HEK293T (cell line): ENCODE measurements around the gene JAG2.

Source experiments
- BHLHE40 ChIP-seq: fragments of 450-650 bp; IDR thresholded peaks from 2 replicates; pipeline ENCODE4 v1.6.1; 2016; ENCODE audit warnings: mild to moderate bottlenecking, moderate library complexity, borderline replicate concordance
- ELF4 ChIP-seq: fragments of 450-650 bp; IDR thresholded peaks from 2 replicates; pipeline ENCODE4 v1.6.1; 2017; ENCODE audit warnings: antibody characterized with exemption
- FOXM1 ChIP-seq: fragments of 450-650 bp; IDR thresholded peaks from 2 replicates; pipeline ENCODE4 v1.6.1; 2017; ENCODE audit warnings: mild to moderate bottlenecking, borderline replicate concordance
- PKNOX1 ChIP-seq: fragments of 450-650 bp; IDR thresholded peaks from 2 replicates; pipeline ENCODE4 v1.6.1; 2016

- no peak for TF ChIP-seq ELF4
- TF ChIP-seq FOXM1 = no peak
- no peak for TF ChIP-seq BHLHE40
- TF ChIP-seq PKNOX1 = no peak
Observed at GRCh38 chr14:105157872-105158271, 10.7 kb downstream of the JAG2 start.
